GM23338 (cell line): Measurements from ENCODE around the gene ZBTB20. TPM values are rescaled to one million over a fixed set of nuclear protein-coding genes. Genes with fewer than 3 reads are reported as not detected.

Source experiments
- ATAC-seq: fragments of 200-7000 bp; cut with Tn5 transposase; 3 replicates; pipeline ENCODE4 v1.9.1; 2020
- DNase-seq: peaks from one replicate; pipeline ENCODE4 v3.0.0-alpha.2; 2015; ENCODE audit warnings: low spot score
- H2AFZ ChIP-seq: fragments of 200-600 bp; sonication (generic); 2 replicates; pipeline ENCODE4 v1.8.0; 2016; ENCODE audit warnings: antibody characterized with exemption, mild to moderate bottlenecking, moderate library complexity
- H3F3A ChIP-seq: fragments of 200-600 bp; sonication (generic); replicated peaks from 2 replicates; pipeline ENCODE4 v1.8.0; 2017; ENCODE audit warnings: antibody characterized with exemption, mixed run types, low read depth
- H3K27ac ChIP-seq: fragments of 200-600 bp; sonication (generic); 2 replicates; pipeline ENCODE4 v1.6.1; 2016; ENCODE audit warnings: low read depth
- H3K27me3 ChIP-seq: fragments of 200-600 bp; sonication (generic); 2 replicates; pipeline ENCODE4 v1.8.0; 2016; ENCODE audit warnings: mild to moderate bottlenecking, mixed run types, moderate library complexity; ENCODE audit not compliant: insufficient read depth
- H3K36me3 ChIP-seq: fragments of 200-600 bp; sonication (generic); 2 replicates; pipeline ENCODE4 v1.8.0; 2016; ENCODE audit warnings: mild to moderate bottlenecking; ENCODE audit not compliant: insufficient read depth
- H3K4me1 ChIP-seq: fragments of 200-600 bp; sonication (generic); 2 replicates; pipeline ENCODE4 v1.8.0; 2016; ENCODE audit warnings: mild to moderate bottlenecking, moderate library complexity; ENCODE audit not compliant: insufficient read depth
- H3K4me2 ChIP-seq: fragments of 200-600 bp; sonication (generic); 2 replicates; pipeline ENCODE4 v1.7.1; 2017; ENCODE audit warnings: mixed run types
- H3K4me3 ChIP-seq: fragments of 200-600 bp; sonication (generic); 2 replicates; pipeline ENCODE4 v1.6.1; 2016; ENCODE audit warnings: mixed run types
- H3K79me2 ChIP-seq: fragments of 200-600 bp; sonication (generic); replicated peaks from 2 replicates; pipeline ENCODE4 v1.8.0; 2017; ENCODE audit warnings: mild to moderate bottlenecking; ENCODE audit not compliant: insufficient read depth
- H3K9me2 ChIP-seq: fragments of 200-600 bp; sonication (generic); 2 replicates; pipeline ENCODE4 v1.8.0; 2017; ENCODE audit not compliant: insufficient read depth
- H4K20me1 ChIP-seq: fragments of 200-600 bp; sonication (generic); replicated peaks from 2 replicates; pipeline ENCODE4 v1.8.0; 2017; ENCODE audit warnings: mild to moderate bottlenecking; ENCODE audit not compliant: insufficient read depth
- H3K27ac Mint-ChIP-seq: 2 replicates; pipeline ENCODE4 v1.8.0; 2020; ENCODE audit warnings: inconsistent platforms, mild to moderate bottlenecking, moderate library complexity, mixed read lengths
- H3K27me3 Mint-ChIP-seq: 3 replicates; pipeline ENCODE4 v1.8.0; 2022; ENCODE audit warnings: low read depth, mild to moderate bottlenecking, moderate library complexity, mixed read lengths, inconsistent platforms; ENCODE audit not compliant: insufficient read depth, poor library complexity
- H3K36me3 Mint-ChIP-seq: 3 replicates; pipeline ENCODE4 v1.8.0; 2021; ENCODE audit warnings: low read depth, mild to moderate bottlenecking, inconsistent platforms, moderate library complexity, mixed read lengths
- H3K4me1 Mint-ChIP-seq: 3 replicates; pipeline ENCODE4 v1.8.0; 2020; ENCODE audit warnings: mild to moderate bottlenecking, inconsistent platforms, mixed read lengths
- H3K4me3 Mint-ChIP-seq: 3 replicates; pipeline ENCODE4 v1.8.0; 2021; ENCODE audit warnings: moderate library complexity, mild to moderate bottlenecking, inconsistent platforms, mixed read lengths
- H3K9me3 Mint-ChIP-seq: 3 replicates; pipeline ENCODE4 v1.8.0; 2020; ENCODE audit warnings: moderate library complexity, mild to moderate bottlenecking, inconsistent platforms, mixed read lengths
- CREB1 ChIP-seq: fragments of 250-450 bp; sonication (Bioruptor Pico); IDR thresholded peaks from 2 replicates; pipeline ENCODE4 v1.5.0; 2020; ENCODE audit warnings: low read depth, mild to moderate bottlenecking, moderate library complexity
- ETS1 ChIP-seq: IDR thresholded peaks from 2 replicates; pipeline ENCODE4 v1.6.1; 2016; ENCODE audit warnings: antibody characterized with exemption
- EZH2 ChIP-seq: fragments of 200-600 bp; sonication (generic); IDR thresholded peaks from one replicate; pipeline ENCODE4 v1.8.0; 2017; ENCODE audit warnings: antibody characterized with exemption, mild to moderate bottlenecking, low read depth; ENCODE audit not compliant: unreplicated experiment
- EZH2phosphoT487 ChIP-seq: fragments of 200-600 bp; sonication (generic); IDR thresholded peaks from one replicate; pipeline ENCODE4 v1.8.1; 2018; ENCODE audit warnings: antibody characterized with exemption; ENCODE audit not compliant: unreplicated experiment
- NANOG ChIP-seq: IDR thresholded peaks from 2 replicates; pipeline ENCODE4 v1.6.1; 2016; ENCODE audit warnings: antibody characterized with exemption, borderline replicate concordance
- POLR2AphosphoS5 ChIP-seq: IDR thresholded peaks from 2 replicates; pipeline ENCODE4 v1.6.1; 2016; ENCODE audit warnings: antibody characterized with exemption, low read depth
- STAT1 ChIP-seq: IDR thresholded peaks from one replicate; pipeline ENCODE4 v1.6.1; 2016; ENCODE audit warnings: antibody characterized with exemption; ENCODE audit not compliant: unreplicated experiment
- ZNF114 ChIP-seq: fragments of 250-450 bp; sonication (Bioruptor Pico); IDR thresholded peaks from 2 replicates; pipeline ENCODE4 v1.5.0; 2020; ENCODE audit warnings: mild to moderate bottlenecking, moderate library complexity
- ZNF331 ChIP-seq: fragments of 250-450 bp; sonication (Bioruptor Pico); IDR thresholded peaks from 2 replicates; pipeline ENCODE4 v1.5.0; 2020; ENCODE audit warnings: low read depth, mild to moderate bottlenecking, moderate library complexity
- polyA plus RNA-seq: library from polyadenylated mRNA; unstranded; fragments of >200 nt; fragmentation: Nextera tagmentation; extraction: Ambion mirVana; gene quantifications from 2 replicates; pipeline ENCODE4 v1.2.1, GENCODE V29; 2016
- total RNA-seq: library from RNA; depleted of rRNA; stranded (reverse); fragments of >200 nt; shearing (Covaris generic); gene quantifications from 2 replicates; pipeline ENCODE4 v1.2.3, GENCODE V29; 2014
- TF ChIP-seq, protein P1 (sequence below): fragments of 250-450 bp; sonication (Bioruptor Pico); IDR thresholded peaks from 2 replicates; pipeline ENCODE4 v1.5.0; 2020; ENCODE audit warnings: mild to moderate bottlenecking, moderate library complexity
- TF ChIP-seq, protein P2 (sequence below), 2 experiments: fragments of 200-600 bp in 1 of 2; sonication (generic) in 1 of 2; conservative IDR thresholded peaks; 2 replicates each; pipeline versions ENCODE4 v1.5.1 to v1.6.1; 2016 to 2017; ENCODE audit warnings: antibody characterized with exemption in 2 of 2, low read depth in 2 of 2, mild to moderate bottlenecking in 2 of 2, moderate library complexity in 1 of 2
- TF ChIP-seq, protein P3 (sequence below): IDR thresholded peaks from one replicate; pipeline ENCODE4 v1.6.1; 2018; ENCODE audit warnings: antibody characterized with exemption; ENCODE audit not compliant: unreplicated experiment

The ZBTB20 gene
- total and polyA plus RNA-seq, 2 experiments from 2014 or later, result 2.0 to 3.3 TPM

DNA sequence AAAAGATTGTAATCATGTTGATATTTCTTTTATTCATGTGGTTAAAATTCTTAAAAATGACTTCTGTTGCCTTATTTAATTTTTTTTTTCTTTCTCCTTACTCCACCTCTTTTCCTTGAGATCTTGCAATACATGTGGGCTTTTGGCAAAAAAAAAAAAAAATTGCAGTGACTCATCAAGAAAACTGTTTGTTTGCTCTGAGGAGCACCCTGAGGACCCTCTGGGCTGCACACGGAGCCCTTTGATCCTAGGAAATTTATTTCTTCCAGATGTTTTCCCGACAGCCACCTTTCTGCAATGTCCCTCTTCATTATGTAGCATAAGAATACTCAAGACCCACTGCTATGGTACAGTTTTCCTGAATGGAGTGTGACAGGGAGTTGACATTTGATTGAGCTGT lies 371.7 kb downstream of the ZBTB20 start (continued):
- no peak for TF ChIP-seq ETS1
- no peak for TF ChIP-seq ZNF114
- TF ChIP-seq STAT1, result no peak
- TF ChIP-seq EZH2, result no peak
- TF ChIP-seq ZNF331 (CRISPR knock-in tag), result no peak
- TF ChIP-seq EZH2phosphoT487, result no peak

- Mint-ChIP-seq H3K9me3 (no peaks in the 10 kb centered on the region; the same call in 2 of the 3 replicates), H3K4me3 (no peak overlapping the region), H3K27ac (no peak overlapping the region), H3K36me3 (no peaks in the 10 kb centered on the region), H3K4me1 (no peaks in the 10 kb centered on the region), H3K27me3 (no peaks in the 10 kb centered on the region)
- Histone ChIP-seq H3K27me3 (no peaks in the 10 kb centered on the region), H3K79me2 (no peaks in the 10 kb centered on the region), H2AFZ (no peak overlapping the region), H3K36me3 (no peaks in the 10 kb centered on the region), H3K4me1 (no peaks in the 10 kb centered on the region), H3K4me3 (no peak overlapping the region), H3F3A (no peaks in the 10 kb centered on the region), H3K4me2 (no peak overlapping the region), H3K9me2 (no peaks in the 10 kb centered on the region), H4K20me1 (no peaks in the 10 kb centered on the region), H3K27ac (no peak overlapping the region)
- no peak for ATAC-seq
- DNase-seq, result no peak
- no peak for TF ChIP-seq ZNF331 (CRISPR knock-in tag)
- no peak for TF ChIP-seq EZH2phosphoT487
- no peak for TF ChIP-seq CREB1 (CRISPR knock-in tag)
- TF ChIP-seq NANOG, result no peak
- no peak for TF ChIP-seq POLR2AphosphoS5
- TF ChIP-seq ETS1, result no peak
- TF ChIP-seq, protein P1, sequence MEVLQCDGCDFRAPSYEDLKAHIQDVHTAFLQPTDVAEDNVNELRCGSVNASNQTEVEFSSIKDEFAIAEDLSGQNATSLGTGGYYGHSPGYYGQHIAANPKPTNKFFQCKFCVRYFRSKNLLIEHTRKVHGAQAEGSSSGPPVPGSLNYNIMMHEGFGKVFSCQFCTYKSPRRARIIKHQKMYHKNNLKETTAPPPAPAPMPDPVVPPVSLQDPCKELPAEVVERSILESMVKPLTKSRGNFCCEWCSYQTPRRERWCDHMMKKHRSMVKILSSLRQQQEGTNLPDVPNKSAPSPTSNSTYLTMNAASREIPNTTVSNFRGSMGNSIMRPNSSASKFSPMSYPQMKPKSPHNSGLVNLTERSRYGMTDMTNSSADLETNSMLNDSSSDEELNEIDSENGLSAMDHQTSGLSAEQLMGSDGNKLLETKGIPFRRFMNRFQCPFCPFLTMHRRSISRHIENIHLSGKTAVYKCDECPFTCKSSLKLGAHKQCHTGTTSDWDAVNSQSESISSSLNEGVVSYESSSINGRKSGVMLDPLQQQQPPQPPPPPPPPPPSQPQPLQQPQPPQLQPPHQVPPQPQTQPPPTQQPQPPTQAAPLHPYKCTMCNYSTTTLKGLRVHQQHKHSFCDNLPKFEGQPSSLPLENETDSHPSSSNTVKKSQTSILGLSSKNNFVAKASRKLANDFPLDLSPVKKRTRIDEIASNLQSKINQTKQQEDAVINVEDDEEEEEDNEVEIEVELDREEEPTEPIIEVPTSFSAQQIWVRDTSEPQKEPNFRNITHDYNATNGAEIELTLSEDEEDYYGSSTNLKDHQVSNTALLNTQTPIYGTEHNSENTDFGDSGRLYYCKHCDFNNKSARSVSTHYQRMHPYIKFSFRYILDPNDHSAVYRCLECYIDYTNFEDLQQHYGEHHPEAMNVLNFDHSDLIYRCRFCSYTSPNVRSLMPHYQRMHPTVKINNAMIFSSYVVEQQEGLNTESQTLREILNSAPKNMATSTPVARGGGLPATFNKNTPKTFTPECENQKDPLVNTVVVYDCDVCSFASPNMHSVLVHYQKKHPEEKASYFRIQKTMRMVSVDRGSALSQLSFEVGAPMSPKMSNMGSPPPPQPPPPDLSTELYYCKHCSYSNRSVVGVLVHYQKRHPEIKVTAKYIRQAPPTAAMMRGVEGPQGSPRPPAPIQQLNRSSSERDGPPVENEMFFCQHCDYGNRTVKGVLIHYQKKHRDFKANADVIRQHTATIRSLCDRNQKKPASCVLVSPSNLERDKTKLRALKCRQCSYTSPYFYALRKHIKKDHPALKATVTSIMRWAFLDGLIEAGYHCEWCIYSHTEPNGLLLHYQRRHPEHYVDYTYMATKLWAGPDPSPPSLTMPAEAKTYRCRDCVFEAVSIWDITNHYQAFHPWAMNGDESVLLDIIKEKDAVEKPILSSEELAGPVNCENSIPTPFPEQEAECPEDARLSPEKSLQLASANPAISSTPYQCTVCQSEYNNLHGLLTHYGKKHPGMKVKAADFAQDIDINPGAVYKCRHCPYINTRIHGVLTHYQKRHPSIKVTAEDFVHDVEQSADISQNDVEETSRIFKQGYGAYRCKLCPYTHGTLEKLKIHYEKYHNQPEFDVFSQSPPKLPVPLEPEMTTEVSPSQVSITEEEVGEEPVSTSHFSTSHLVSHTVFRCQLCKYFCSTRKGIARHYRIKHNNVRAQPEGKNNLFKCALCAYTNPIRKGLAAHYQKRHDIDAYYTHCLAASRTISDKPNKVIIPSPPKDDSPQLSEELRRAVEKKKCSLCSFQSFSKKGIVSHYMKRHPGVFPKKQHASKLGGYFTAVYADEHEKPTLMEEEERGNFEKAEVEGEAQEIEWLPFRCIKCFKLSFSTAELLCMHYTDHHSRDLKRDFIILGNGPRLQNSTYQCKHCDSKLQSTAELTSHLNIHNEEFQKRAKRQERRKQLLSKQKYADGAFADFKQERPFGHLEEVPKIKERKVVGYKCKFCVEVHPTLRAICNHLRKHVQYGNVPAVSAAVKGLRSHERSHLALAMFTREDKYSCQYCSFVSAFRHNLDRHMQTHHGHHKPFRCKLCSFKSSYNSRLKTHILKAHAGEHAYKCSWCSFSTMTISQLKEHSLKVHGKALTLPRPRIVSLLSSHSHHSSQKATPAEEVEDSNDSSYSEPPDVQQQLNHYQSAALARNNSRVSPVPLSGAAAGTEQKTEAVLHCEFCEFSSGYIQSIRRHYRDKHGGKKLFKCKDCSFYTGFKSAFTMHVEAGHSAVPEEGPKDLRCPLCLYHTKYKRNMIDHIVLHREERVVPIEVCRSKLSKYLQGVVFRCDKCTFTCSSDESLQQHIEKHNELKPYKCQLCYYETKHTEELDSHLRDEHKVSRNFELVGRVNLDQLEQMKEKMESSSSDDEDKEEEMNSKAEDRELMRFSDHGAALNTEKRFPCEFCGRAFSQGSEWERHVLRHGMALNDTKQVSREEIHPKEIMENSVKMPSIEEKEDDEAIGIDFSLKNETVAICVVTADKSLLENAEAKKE, result no peak
- TF ChIP-seq EZH2, result no peak
- TF ChIP-seq, protein P2, sequence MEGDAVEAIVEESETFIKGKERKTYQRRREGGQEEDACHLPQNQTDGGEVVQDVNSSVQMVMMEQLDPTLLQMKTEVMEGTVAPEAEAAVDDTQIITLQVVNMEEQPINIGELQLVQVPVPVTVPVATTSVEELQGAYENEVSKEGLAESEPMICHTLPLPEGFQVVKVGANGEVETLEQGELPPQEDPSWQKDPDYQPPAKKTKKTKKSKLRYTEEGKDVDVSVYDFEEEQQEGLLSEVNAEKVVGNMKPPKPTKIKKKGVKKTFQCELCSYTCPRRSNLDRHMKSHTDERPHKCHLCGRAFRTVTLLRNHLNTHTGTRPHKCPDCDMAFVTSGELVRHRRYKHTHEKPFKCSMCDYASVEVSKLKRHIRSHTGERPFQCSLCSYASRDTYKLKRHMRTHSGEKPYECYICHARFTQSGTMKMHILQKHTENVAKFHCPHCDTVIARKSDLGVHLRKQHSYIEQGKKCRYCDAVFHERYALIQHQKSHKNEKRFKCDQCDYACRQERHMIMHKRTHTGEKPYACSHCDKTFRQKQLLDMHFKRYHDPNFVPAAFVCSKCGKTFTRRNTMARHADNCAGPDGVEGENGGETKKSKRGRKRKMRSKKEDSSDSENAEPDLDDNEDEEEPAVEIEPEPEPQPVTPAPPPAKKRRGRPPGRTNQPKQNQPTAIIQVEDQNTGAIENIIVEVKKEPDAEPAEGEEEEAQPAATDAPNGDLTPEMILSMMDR (conservative IDR thresholded peaks at IDR 0.05; ENCODE audit: low read depth in 2 of 2), result no peak
- TF ChIP-seq, protein P3, sequence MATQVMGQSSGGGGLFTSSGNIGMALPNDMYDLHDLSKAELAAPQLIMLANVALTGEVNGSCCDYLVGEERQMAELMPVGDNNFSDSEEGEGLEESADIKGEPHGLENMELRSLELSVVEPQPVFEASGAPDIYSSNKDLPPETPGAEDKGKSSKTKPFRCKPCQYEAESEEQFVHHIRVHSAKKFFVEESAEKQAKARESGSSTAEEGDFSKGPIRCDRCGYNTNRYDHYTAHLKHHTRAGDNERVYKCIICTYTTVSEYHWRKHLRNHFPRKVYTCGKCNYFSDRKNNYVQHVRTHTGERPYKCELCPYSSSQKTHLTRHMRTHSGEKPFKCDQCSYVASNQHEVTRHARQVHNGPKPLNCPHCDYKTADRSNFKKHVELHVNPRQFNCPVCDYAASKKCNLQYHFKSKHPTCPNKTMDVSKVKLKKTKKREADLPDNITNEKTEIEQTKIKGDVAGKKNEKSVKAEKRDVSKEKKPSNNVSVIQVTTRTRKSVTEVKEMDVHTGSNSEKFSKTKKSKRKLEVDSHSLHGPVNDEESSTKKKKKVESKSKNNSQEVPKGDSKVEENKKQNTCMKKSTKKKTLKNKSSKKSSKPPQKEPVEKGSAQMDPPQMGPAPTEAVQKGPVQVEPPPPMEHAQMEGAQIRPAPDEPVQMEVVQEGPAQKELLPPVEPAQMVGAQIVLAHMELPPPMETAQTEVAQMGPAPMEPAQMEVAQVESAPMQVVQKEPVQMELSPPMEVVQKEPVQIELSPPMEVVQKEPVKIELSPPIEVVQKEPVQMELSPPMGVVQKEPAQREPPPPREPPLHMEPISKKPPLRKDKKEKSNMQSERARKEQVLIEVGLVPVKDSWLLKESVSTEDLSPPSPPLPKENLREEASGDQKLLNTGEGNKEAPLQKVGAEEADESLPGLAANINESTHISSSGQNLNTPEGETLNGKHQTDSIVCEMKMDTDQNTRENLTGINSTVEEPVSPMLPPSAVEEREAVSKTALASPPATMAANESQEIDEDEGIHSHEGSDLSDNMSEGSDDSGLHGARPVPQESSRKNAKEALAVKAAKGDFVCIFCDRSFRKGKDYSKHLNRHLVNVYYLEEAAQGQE, result no peak
Observed at GRCh38 chr3:114770874-114771273, 376.2 kb downstream of the ZBTB20 start.
